Left kidney (tissue), 8 donors: Measurements from ENCODE around the gene GK2. TPM values are rescaled to one million over a fixed set of nuclear protein-coding genes. Genes with fewer than 3 reads are reported as not detected.

Experiments
- DNase-seq: peaks from one replicate; pipeline ENCODE4 v3.0.0-alpha.2; 2013
- long read RNA-seq, 8 donors: transcript quantifications; one replicate each; lab custom pipeline, GENCODE V29; 2026
- polyA plus RNA-seq: library from polyadenylated mRNA; unstranded; fragments of 120-200 nt; gene quantifications from one replicate; pipeline ENCODE4 v1.2.1, GENCODE V29; 2013; ENCODE audit not compliant: insufficient read length

The GK2 gene
- not detected for polyA plus RNA-seq
- long read RNA-seq, donor 1 = 0 reads
- long read RNA-seq, donor 2 = 0 reads
- long read RNA-seq, donor 3 = 0 reads
- long read RNA-seq, donor 4 = 0 reads
- long read RNA-seq, donor 5 = 0 reads
- long read RNA-seq, donor 6 = 0 reads
- long read RNA-seq, donor 7 = 0 reads
- long read RNA-seq, donor 8 = 0 reads

DNA sequence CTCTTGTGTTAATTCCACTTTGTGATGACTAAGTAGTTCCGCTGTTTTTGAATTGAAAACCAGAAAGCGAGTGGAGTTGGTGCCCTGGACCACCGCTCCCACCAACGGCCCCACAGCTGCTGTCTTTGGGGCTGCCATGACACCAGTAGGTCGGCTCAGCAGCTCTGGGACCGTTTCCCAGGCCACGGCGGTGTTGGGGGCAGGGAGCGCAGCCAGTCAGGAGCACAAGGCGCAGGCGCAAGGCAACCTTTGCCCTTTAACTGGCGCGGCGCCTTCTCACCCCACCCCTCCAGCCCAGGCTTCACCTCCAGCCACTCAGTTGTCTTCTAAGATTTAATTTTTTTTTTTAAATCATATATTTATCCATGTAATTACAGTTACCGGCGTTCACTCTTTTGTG is at the start of gene GK2:
Gene GK2, minus strand, starts transcription at position 166 of the 400 bp plus-strand sequence. Its CDS starts 28 bp downstream, at position 138.
- DNase-seq = no peak

DNA sequence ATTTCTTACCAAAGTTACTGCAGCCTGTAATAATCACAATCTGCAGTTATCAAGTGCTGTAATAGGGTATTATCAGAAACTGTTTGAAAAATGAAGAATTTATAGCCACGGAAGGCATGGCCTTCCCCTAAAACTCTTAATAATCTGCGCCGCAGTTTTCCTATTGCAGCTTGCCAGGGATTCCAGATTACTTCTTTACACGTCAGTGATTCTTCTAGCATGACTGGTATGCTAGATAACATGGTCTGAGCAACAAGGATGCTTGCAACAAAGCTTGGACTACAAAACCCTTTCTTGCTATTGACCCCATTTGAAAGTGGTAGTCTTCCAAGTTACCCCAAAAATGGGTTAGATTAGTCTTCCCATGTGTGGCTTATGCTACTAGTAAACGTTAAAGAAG is 47.2 kb upstream of the GK2 start:
- no peak for DNase-seq

DNA sequence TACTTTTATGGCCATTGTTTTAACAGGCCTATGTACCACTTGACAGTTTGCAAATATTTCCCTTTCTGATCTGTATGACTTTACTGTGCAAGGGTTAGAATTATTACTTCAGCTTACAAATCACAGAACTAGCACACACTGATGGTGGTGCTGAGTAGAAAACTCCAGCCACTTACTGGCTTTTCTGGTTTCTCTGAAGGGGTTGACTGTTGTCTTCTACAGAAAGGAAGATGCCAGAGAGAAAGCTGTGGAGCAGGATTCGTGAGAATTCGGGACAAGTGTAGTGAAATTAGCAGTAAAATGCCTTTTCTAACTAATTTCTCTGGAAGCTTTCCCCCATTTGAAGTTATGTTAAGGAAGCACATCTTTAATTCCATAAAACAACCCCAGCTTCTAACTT is 46.6 kb upstream of the GK2 start:
- no peak for DNase-seq

DNA sequence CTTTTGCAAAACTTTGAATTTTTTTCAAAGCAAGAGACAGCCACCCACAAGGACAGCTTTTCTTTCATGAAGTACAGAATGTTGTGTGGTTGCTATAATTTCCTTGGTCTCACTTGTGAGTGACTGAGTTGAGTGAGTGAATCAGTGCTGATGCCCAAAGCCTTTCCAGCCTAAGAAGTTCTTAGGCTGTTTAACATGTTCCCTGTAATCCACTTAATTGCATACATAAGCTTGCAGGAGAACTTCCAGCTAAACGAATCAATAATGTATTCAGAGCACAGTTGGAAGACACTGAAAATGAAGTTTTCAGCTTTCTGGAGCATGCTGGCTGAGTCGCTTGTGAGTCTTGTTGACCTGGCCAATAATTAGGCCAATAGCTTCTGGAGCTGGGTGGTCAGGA is 42.0 kb upstream of the GK2 start:
- DNase-seq = no peak

DNA sequence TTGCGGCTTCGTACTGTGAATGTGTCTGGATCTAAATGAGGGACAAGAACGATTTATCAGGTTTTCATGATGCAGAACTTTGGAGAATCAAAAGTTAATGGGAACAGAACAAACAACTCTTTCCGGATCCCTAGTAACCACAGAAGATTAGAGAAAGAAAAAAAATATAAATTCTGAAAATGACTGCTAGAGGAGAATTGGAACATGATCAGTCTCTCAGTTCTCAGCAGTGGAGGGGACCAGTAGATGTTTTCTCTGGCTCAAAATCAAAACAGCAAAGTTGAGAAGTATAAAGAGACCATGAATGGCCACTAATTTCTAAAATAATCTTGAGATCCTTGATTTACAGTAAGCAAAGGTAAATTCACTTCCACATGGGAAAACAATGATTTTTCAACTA is 38.1 kb upstream of the GK2 start:
- DNase-seq = no peak

DNA sequence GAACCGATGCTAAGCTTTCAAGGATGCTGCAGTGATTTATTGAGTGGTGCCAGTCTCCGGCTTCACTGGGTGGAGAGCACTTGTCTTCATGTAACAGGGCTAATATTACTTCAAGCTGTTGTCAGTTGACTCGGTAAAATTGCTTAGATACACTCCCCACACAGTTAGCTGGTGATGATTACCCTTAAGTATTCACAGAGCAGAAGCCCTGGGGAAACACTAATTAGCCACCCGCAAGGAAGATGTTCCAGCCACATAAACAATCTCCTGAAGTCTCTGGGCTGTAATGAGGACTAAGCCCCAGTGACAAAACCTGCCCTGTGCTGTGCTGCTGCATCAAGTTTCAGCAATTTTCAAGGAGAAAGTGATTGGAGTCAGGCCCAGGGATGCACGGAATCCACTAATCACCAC is 37.3 kb upstream of the GK2 start:
- peak; percentile 52 for DNase-seq

DNA sequence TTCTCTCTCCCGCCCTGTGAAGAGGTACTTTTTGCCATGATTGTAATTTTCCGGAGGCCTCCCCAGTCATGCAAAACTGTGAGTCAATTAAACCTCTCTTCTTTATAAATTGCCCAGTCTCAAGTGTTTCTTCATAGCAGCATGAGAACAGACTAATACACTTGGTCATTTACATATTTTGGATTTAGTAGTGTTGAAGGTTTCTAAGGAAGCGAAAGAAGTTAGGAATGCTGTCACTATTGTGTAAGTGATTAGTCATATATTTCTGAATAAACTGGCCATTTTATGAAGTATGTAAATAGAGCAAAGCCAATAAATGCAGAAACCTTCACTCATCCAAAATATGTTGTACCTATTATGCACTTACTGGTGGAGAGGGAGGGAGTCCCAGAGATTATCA is 34.4 kb upstream of the GK2 start:
- DNase-seq = no peak

DNA sequence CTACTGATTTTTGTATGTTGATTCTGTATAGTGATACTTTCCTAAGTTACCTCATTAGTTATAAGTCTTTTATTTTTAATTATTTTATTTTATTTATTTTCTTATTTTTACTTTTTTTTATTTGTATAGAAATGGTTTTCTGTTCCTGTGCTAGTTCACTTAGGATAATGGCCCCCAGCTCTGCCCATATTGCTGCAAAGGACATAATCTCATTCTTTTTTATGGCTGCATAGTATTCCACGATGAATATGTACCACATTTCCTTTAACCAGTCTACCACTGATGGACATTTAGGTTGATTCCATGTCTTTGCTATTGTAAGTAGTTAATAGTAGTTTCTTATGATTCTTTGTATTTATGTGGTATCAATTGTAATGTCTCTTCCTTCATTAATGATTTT is 31.5 kb upstream of the GK2 start:
- no peak for DNase-seq

DNA sequence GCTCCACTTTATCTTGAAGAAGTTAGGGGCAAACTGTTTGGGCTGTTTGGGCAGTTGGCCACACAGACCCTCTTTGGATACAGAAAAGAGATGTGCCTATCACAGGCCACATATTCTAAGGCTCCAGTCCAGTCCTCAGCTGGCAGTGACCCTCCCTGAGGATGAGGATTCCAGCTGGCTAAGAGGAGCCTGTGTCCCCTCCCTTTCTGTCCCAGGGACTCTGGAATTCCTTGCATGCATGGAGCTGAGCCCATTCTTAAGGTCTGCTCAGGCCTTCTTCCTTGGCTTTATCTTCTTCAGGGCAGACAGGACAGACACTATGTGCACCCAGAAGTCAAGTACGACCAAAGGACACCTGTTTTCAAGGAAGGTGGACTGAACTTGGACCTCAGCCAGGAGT is 23.8 kb upstream of the GK2 start:
- DNase-seq = no peak

DNA sequence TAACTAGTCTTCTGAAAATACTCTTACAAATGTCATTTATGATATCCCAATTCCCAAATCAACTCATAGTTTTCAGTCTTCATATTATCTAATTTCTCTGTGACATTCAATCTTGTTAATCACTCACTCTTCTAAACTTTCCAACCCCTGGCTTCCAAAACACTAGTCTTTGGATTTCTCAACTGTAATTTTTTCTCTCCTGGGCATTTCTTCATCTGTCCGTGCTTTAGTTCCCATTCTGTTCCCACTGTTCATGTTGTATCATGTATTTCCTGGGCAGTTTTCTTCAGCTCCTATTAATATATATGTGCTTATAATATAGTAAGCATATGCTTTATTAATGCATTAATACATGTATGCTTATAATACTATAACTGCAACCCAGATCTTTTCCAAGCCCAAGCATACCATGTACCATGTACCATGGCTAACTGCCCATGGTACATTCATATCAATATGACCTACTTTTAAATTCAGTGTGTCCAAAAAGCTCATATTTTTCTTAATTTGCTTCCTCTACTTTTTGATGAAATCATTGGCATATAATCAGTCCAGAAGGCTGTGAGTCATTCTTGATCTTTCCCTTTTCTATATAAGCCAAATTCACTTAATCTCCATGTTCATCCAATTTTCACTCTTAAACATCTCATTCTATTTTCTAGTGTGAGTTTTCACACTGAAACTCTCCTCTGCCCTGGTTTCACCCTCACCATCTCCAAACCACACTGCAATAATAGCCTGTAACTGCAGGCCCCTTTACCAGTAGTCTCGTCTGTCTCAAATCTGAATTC is 21.3 kb upstream of the GK2 start:
- DNase-seq = no peak

DNA sequence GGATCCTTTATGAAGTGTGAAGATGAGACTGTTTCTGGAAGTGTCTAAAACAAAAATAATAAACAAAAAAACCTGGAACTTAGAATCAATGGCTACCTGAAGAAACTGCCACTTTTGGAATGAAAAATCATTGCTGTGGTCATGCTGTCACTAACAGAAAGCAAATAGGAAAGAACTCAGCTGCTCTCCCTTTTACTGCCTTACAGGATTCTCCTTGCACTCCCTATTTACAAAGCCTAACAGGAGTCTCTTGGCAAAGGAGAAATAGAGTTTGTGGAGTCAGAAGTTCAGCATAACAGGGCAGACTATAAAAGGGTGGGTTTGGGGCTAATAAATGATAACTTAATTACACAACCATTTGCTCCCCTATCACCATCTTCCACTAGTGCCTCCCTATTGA is 19.0 kb upstream of the GK2 start:
- DNase-seq = no peak

DNA sequence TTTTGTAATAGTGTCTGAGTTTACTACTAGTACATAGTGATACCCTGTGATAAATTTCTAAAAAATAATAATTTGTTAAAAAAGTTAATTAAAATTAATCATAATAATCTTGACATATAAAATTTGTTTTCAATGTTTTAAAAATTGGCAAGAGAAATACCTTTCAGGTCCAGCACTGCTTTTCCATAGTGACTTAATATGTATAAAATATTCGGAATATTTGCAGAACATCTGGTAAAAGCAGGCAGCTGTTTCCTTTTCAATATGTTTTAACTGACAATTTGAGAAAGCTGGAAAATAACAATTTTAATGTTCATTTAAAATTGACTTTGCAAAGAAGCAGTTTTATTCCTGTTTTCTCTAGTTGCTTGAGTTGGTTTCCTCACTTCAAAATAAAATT is 17.6 kb upstream of the GK2 start:
- DNase-seq = no peak

DNA sequence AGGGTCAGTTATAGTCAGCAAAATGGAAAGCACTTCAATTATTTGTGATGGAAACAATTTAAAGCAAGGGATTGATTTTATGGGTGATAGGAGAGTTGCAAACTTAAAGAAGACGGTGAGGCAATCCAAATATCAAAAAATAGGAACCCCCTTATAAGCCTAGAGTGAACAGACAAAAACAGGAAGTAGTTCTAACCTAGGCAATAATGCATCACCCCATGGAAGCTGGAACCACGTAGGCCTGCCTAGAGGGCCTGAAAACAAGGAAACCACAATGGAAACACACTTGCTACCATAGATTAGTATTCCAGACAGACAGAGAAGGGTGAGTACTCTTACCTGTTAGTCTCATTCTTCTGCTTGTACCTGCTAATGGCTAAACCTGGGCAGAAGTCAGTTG is 13.5 kb upstream of the GK2 start:
- DNase-seq = no peak

DNA sequence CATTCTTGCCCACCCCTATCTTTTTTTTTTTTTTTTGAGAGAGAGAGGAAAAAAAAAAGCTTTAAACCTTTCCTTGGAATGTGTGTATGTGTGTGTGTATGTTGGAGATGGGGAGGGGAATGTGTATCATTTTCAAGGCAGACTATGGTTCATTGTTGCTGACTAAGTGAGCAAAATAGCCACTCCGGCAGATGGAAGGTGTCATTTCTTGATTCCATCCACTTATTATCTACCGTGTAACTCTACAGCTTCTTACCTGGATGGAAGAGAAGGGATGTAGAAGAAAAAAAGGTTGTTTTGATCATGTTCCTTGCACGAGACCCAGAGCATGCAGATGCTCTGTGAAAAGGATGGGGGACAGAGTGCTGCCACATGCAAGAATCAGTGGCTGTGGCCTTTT is 5.9 kb upstream of the GK2 start:
- no peak for DNase-seq

DNA sequence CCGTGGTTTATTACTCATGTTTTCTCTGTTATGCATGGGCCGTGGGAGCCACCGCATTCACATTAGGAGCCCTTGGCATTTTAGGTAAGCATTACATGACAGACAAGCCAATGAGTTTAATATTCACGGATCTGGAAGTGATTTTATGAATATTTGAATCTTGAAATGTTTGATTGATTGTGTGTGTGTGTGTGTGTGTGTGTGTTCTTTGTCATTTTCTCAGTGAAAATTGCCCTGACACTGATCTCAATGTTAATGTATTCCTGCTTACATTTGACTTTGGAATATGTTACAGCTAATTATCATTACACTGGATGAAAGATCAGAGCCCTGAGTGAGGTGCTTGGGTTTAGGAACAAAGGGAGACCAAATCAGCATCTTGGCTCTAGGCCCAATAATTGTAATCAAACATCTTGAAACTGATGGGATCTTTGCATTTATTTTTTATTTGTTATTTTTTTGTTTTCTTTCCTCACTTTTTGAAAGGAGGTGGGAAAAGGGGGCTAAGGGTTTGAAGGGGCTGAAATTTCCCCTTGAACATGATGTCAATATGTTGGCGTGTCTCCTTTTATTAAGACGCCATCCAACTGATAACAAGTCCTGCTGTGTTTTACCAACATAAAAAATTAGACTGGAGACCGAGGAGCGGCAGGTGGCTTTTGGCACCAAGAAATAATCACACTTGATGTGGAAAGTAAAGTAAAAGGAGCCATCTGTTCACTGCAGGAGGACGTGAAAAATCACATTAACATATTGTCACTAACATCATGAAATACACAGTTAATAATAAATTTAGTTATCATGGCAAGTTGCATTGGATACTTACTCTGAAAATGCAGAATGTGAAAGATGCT is 5.2 kb upstream of the GK2 start:
- DNase-seq = no peak

DNA sequence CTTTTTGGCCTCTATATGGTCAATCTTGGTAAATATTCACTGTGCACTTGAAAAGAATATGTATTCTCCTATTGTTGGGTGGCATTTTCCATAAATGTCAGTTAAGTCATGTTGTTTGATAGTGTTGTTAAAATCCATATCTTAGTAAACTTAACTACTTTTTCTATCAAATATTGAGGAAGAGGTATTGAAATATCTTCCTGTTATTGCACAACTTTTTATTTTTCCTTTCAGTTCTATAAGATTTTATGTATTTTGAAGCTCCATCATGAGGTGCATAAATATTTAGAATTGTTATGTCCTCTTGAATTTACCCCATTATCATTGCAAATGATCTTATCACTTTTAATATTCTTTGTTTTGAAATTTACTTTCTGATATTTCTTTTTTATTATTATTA is 3.4 kb downstream of the GK2 start:
- DNase-seq = no peak

DNA sequence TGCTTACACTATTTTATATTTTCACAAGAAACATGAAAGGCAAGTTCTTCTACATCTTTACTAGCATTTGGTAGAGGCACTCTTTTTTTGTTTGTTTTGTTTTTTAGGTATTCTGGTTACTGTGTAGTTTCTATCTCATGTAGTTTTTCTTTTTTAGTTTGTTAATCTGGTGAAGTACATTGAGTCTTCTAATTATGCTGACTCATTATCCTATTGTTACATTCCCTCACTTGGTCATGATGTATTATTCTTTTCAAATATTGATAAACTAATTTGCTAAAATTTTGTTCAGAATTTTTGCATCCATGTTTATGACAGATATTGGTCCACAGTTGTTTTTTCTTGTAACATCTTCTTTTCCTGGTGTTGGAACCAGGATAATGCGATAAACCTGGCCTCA is 4.7 kb downstream of the GK2 start:
- no peak for DNase-seq

DNA sequence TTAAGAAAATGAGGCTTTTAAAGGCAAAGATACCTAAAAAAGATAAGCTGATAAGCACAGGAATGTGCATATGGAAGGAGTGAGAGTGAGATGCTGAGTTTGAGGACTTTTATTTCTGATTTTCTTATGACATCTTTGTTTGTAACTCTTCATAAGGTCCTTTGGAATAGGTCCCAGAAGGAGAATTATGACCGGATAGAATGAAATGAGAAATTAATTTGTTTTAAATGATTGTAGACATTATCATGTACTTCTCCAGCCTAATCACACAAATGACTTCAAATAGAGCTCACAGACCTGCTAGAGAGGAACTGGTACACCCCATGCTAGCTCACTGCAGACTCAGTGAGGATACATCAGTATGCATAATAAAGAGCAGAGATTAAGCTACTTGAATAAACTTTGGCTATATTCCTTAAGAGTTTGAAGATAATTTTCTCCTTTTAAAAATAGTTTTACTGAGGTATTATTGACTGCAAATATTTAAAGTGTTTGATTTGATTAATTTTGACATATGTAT is 5.6 kb downstream of the GK2 start:
- no peak for DNase-seq

DNA sequence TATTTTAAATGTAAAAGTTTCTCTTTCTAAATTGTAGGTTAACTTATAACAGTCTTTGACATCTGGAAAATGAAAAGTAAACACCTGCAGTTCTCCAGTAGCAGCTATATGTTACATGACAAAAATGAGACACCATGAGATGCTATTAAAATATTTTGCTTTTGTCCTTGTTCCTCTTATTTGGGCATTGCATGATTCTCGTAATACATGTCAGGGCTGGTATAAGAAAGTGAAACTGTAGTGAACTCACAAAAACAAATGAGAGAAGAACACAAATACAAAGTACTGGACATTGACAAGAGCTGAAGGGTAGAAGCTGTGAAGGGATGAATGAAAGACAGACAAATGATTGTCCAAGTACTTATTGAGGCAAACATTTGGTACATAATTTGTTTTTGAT is 9.0 kb downstream of the GK2 start:
- no peak for DNase-seq

DNA sequence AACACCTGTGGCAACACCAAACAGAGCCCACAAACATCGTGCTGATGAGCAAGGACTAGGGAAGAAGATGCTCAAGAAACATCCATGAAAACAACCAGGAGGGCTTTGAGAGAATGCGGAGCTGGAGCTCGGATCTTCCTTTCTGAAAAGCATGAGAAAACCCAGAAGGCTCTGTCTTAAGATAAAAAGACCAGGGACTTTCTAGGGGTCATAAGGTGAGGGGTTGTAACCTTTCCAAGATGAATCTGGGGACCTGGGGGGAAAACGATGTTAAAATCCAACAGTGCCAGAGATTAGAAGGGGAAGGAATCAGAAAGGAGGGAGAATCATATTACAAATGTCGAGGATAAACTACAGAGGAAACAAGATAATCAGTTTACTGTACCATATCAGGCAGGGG is 10.1 kb downstream of the GK2 start:
- no peak for DNase-seq

DNA sequence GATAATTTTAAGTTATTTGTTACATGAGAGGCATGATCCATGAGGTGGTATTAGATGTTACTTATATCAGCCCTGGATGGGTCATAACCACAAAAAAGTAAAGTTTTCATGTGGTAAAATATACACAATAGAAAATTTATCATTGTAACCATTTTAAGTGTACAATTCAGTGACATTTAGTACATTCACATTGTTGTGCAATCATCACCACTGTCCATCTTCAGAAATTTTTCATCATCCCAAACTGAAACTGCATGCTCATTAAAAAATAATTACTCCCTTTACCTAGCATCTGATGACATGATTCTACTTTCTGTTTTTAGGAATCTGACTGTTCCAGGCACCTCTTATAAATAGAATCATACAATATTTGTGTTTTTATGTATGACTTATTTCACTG is 11.2 kb downstream of the GK2 start:
- DNase-seq = no peak

DNA sequence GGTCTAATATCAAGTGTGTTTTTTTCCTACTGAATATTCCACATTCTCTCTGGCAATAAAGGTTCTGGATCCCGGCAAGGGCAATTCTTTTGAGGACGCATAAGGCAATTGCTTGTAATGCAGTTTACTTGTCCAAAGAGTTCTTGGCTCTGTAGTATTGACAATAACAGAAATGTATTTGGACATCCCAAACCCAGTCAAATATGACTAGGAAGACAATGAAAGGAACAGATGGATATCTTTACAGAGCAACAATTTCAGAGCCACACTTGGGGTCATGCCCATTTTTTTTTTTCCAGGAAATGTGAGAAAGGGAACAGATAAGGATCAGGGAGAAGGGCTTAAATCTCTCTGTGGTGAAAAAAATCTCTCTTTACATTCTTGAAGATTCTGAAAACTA is 12.2 kb downstream of the GK2 start:
- no peak for DNase-seq

DNA sequence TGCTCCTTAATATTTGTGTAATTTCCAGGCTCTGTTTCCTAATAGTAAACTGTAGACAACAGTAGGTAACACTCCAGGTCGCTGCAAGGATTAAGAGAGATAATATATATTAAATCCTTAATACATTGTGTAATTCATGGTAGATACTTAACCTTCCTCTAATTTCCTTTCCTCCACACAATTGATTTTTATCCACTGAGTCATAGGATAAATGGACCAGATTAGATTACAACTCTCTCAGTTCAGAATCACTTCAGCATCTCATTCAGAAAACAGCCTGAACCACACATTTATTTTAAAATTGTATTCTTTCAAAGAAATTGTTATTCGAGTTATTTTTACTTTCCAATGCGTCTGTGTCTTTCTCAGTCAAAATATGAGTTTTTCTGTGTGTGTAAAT is 17.1 kb downstream of the GK2 start:
- no peak for DNase-seq
